ENCODE results near the gene BEAN1. TPM values are rescaled to one million over a fixed set of nuclear protein-coding genes. Genes with fewer than 3 reads are reported as not detected.

Gene BEAN1
- total and polyA plus RNA-seq, 7 donors, result 0.35 to 0.41 TPM; not detected in 5

GRCh38 chr16:66457888-66458287, 30.8 kb downstream of the BEAN1 start:
- 40 to 49% methylated on average over 4 of the region's 4 CpGs for WGBS, 2 donors
- intact Hi-C loops (cut with DNase I), result no loop called here
- Histone ChIP-seq H3K9me3 (no peaks in the 10 kb centered on the region), H3K27me3 (peaks cover 3 to 42% (median 33%) of the 10 kb centered on the region in 3 donors), H3K27ac (no peak overlapping the region), H3K4me3 (no peak overlapping the region), H3K4me1 (no peaks in the 10 kb centered on the region), H3K36me3 (no peaks in the 10 kb centered on the region)
- no peak for TF ChIP-seq EP300 (IDR thresholded peaks at IDR 0.05)
- TF ChIP-seq POLR2A (IDR thresholded peaks at IDR 0.05), result no peak
- TF ChIP-seq CTCF (IDR thresholded peaks at IDR 0.05), result no peak
- no peak for TF ChIP-seq POLR2AphosphoS5 (IDR thresholded peaks at IDR 0.05)
- peak; percentile 26 for DNase-seq

DNA sequence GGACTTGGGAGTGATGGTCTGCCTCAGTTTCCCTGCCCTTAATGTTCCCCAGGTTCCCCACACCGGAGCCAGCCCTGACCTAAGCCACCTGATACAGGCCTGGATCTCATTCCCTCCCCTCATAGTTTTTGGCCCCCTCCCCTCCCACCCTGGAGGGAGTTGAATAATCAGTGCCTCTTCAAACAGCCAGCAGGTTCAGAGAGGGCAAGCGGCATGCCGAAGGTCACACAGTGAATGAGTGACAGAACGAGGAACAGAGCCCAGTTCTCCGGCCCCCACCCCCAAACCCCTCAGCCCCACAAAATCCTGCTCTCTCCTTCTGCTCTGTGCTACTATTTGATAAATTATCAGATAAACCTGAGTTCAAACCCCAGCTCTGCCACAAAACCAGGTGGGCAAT, 31.2 kb downstream of the BEAN1 start:
- H3K4me3 ChIP-seq, result no peak overlapping the region
- H3K9me3 ChIP-seq, result no peaks in the 10 kb centered on the region
- 86 to 93% methylated on average over 5 of the region's 5 CpGs for WGBS, 2 donors
- H3K36me3 ChIP-seq, result no peaks in the 10 kb centered on the region
- peaks cover 3 to 42% (median 33%) of the 10 kb centered on the region in 3 donors for H3K27me3 ChIP-seq
- no peak for DNase-seq
- intact Hi-C loops (cut with DNase I), result no loop called here
- H3K27ac ChIP-seq, result no peak overlapping the region
- H3K4me1 ChIP-seq, result no peaks in the 10 kb centered on the region
- TF ChIP-seq EP300 (IDR thresholded peaks at IDR 0.05) (no peak), CTCF (IDR thresholded peaks at IDR 0.05) (no peak), POLR2AphosphoS5 (IDR thresholded peaks at IDR 0.05) (no peak), POLR2A (IDR thresholded peaks at IDR 0.05) (no peak)

DNA sequence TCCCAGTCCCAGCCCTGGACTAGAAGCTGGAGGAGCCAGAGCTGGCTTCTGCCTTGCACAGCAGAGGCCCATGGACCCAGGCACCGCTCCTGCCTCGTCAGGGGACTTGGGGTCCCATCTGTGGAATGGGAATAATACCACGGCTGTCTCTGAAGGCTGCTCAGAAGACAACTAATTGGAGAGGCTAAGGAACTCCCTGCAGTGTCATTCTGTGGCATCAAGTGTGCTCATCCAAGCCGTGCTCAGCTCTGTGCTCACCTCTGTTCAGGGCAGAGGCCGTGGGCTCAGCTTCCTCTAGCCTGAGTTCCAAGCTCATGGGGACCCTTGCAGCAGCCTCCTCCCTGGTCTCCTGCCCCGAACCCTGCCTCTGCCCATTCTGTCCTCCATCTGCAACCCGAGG, 31.8 kb downstream of the BEAN1 start:
- DNase-seq, result peak; percentile 34

GRCh38 chr16:66459878-66460277, 32.8 kb downstream of the BEAN1 start:
- DNase-seq, result peak; percentile 33
- intact Hi-C loops (cut with DNase I), result no loop called here
- Histone ChIP-seq H3K36me3 (no peaks in the 10 kb centered on the region), H3K9me3 (no peaks in the 10 kb centered on the region), H3K27me3 (peaks cover 3 to 42% (median 33%) of the 10 kb centered on the region in 3 donors), H3K27ac (no peak overlapping the region), H3K4me1 (no peaks in the 10 kb centered on the region), H3K4me3 (no peak overlapping the region)
- WGBS, 2 donors, result 39 to 51% methylated on average over 5 of the region's 5 CpGs
- no peak for TF ChIP-seq EP300 (IDR thresholded peaks at IDR 0.05)
- TF ChIP-seq POLR2A (IDR thresholded peaks at IDR 0.05), result no peak
- TF ChIP-seq POLR2AphosphoS5 (IDR thresholded peaks at IDR 0.05), result no peak
- TF ChIP-seq CTCF (IDR thresholded peaks at IDR 0.05), result no peak

More for the DNA sequence above, 31.8 kb downstream of the BEAN1 start:
- no peaks in the 10 kb centered on the region for H3K9me3 ChIP-seq
- intact Hi-C loops (cut with DNase I), result no loop called here
- H3K4me3 ChIP-seq, result no peak overlapping the region
- H3K27me3 ChIP-seq, result peaks cover 3 to 42% (median 33%) of the 10 kb centered on the region in 3 donors
- no peaks in the 10 kb centered on the region for H3K36me3 ChIP-seq
- no peaks in the 10 kb centered on the region for H3K4me1 ChIP-seq
- WGBS, 2 donors, result 69 to 81% methylated on average over 7 of the region's 7 CpGs
- no peak overlapping the region for H3K27ac ChIP-seq
- TF ChIP-seq POLR2A (IDR thresholded peaks at IDR 0.05) (no peak), EP300 (IDR thresholded peaks at IDR 0.05) (no peak), POLR2AphosphoS5 (IDR thresholded peaks at IDR 0.05) (no peak), CTCF (IDR thresholded peaks at IDR 0.05) (no peak)

DNA sequence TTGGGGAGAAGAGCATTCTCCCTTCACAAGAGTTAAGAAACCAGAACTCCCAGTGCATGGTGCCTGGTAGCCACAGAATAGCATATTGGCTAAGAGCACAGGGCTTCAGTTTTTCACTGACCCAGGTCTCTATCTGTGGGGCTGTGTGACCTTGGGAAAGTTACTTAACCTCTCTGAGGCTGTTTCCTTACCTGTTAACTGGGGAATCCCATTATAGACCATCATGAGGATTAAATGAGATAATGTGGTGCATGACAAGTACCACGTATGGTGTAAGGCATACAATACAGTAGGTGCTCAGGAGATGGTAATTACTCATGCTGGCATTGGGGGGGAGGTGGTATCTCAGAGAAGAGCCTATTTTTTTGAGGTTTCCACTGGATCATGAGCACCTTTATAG, 33.6 kb downstream of the BEAN1 start:
- Histone ChIP-seq H3K27me3 (peaks cover 3 to 42% (median 33%) of the 10 kb centered on the region in 3 donors), H3K9me3 (no peaks in the 10 kb centered on the region), H3K4me1 (no peaks in the 10 kb centered on the region), H3K27ac (no peak overlapping the region), H3K4me3 (no peak overlapping the region), H3K36me3 (no peaks in the 10 kb centered on the region)
- no peak for TF ChIP-seq EP300 (IDR thresholded peaks at IDR 0.05)
- no peak for TF ChIP-seq POLR2AphosphoS5 (IDR thresholded peaks at IDR 0.05)
- no peak for TF ChIP-seq CTCF (IDR thresholded peaks at IDR 0.05)
- TF ChIP-seq POLR2A (IDR thresholded peaks at IDR 0.05), result no peak
- peak; percentile 22 for DNase-seq
- 88 to 90% methylated on average over 1 of the region's 1 CpG for WGBS, 2 donors
- intact Hi-C loops (cut with DNase I), result no loop called here
